Endothelial cell of umbilical vein (primary cell): Measurements from ENCODE around the gene PGM2L1.
A peak's percentile ranks its signal among the peaks of the same experiment; 100 is the strongest.

Source experiments
- JUN ChIP-seq: IDR thresholded peaks from 2 replicates; pipeline ENCODE4 v1.6.1; 2011; ENCODE audit warnings: borderline replicate concordance, low read depth; ENCODE audit not compliant: insufficient read length, insufficient read depth
- POLR2A ChIP-seq: IDR thresholded peaks from 2 replicates; pipeline ENCODE4 v1.6.1; 2012; ENCODE audit warnings: low read depth, mild to moderate bottlenecking, control low read depth, low read length
- POLR2AphosphoS5 ChIP-seq: IDR thresholded peaks from 2 replicates; pipeline ENCODE4 v1.6.1; 2012; ENCODE audit warnings: low read depth, mild to moderate bottlenecking, control low read depth, low read length, moderate library complexity; ENCODE audit not compliant: insufficient read depth
- TF ChIP-seq, protein P1 (sequence below), 2 donors: IDR thresholded peaks; 1 replicate in 1 of 2; 2 replicates in 1 of 2; pipeline ENCODE4 v1.5.1; 2011; ENCODE audit warnings: low read length in 2 of 2, mild to moderate bottlenecking in 2 of 2, moderate library complexity in 2 of 2, control low read depth in 1 of 2, inconsistent platforms in 1 of 2, low read depth in 1 of 2; ENCODE audit not compliant: insufficient read depth in 1 of 2; ENCODE audit errors: extremely low read depth in 1 of 2
- TF ChIP-seq, protein P2 (sequence below): IDR thresholded peaks from 2 replicates; pipeline ENCODE4 v1.6.1; 2011; ENCODE audit not compliant: insufficient read depth, insufficient read length

DNA sequence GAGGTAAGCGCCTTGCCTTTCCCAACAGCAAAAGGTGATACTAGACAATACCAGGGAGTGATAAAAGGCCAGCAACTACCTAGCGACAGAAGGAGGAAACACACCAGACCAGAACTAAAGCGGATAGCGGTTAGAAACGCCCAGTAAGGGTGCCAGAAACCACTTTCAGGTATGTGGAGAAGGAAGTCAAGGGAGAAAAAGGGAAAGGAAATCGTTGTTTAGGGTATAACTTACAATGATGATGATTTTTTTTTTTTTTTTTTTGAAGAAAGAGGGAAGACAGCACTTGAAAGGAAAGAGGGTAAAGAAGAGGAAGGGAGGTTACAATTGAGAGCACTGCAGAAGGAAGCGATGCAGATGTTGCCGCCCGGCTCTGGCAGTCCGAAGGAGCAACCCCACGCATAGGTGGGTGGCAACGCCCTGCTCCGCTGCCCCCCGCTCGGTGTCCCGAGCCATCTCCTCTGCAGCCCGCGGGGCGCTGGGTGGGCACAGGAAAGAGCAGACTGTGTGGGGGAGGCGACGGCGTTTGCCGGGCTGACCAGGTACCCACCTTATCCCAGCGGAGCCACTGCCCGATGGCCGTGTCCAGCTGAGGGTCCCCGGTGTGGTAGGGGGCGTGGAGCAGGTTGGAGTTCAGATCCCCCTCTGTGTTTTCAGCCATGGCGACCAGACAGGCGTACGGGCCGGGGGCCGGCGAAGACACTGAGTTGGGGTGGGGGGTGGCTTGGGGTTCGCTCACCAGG lies 561 bp downstream of the PGM2L1 start:
- TF ChIP-seq, protein P1, sequence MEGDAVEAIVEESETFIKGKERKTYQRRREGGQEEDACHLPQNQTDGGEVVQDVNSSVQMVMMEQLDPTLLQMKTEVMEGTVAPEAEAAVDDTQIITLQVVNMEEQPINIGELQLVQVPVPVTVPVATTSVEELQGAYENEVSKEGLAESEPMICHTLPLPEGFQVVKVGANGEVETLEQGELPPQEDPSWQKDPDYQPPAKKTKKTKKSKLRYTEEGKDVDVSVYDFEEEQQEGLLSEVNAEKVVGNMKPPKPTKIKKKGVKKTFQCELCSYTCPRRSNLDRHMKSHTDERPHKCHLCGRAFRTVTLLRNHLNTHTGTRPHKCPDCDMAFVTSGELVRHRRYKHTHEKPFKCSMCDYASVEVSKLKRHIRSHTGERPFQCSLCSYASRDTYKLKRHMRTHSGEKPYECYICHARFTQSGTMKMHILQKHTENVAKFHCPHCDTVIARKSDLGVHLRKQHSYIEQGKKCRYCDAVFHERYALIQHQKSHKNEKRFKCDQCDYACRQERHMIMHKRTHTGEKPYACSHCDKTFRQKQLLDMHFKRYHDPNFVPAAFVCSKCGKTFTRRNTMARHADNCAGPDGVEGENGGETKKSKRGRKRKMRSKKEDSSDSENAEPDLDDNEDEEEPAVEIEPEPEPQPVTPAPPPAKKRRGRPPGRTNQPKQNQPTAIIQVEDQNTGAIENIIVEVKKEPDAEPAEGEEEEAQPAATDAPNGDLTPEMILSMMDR (IDR thresholded peaks at IDR 0.05; ENCODE audit: extremely low read depth in 1 of 2, insufficient read depth in 1 of 2, low read depth in 1 of 2, low read length in 2 of 2), result peak in 1 of 2 donors; percentile 14
- no peak for TF ChIP-seq JUN
- TF ChIP-seq POLR2A, result peak; percentile 9
- TF ChIP-seq POLR2AphosphoS5, result no peak
- TF ChIP-seq, protein P2, sequence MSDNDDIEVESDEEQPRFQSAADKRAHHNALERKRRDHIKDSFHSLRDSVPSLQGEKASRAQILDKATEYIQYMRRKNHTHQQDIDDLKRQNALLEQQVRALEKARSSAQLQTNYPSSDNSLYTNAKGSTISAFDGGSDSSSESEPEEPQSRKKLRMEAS, result no peak
